Right kidney (tissue), 1 donor: ENCODE data around the gene NTM.

ENCODE experiments used
- DNase-seq: peaks from one replicate; pipeline ENCODE4 v3.0.0-alpha.2; 2016

Gene NTM

DNA sequence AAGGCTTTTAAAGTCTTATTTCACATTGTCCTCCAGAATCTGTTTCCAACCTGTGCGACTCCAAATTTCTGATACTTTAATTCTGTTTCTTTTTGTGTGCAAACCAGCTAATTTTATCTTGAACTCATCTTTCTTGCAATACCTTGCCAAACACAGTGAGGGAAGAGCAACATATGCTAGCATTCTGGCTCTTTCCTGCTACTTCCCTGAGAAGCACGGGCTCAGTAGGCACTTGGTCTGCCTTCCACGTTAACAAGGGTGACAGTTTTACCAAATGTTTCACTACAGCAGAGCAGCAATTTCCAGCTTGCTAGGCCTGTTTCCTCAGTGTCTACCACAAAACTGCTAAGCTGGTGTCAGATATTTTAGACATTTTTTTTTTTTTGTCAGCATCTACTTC is 405.8 kb downstream of the NTM start:
- DNase-seq, result no peak

DNA sequence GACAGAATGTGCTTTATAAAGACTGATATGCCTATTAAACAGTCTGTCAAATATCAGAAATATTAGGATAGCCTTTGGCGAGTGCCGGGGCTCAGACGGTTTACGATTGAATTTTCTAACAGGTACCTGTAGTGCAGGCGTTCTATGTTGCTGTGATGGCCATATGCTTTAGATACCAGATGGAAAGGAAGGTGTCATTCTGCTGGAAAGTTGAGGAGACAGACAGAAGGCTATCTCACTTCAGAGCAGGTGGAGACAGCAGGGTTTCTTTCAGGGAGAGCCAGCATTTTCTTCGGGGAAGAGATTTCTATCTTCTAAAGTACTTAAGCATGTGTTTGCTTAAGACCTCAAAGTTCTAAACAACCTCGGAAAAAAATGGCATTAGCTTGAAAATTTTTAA is 415.4 kb downstream of the NTM start:
- DNase-seq, result no peak

DNA sequence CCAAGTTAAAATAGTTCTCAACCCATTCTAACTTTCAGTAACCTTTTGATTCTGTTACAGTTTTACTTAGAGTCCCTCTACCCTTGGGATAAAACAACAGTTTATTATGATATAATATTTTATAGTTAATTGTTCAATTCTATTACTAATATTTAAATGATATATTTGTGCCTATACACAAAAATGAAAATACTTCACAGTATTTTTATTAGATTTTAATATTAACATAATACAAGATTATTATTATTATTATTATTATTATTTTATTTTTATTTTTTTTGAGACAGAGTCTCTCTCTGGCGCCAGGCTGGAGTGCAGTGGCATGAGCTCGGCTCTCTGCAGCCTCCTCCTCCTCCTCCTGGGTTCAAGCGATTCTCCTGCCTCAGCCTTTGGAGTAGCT is 416.7 kb downstream of the NTM start:
- DNase-seq, result no peak

DNA sequence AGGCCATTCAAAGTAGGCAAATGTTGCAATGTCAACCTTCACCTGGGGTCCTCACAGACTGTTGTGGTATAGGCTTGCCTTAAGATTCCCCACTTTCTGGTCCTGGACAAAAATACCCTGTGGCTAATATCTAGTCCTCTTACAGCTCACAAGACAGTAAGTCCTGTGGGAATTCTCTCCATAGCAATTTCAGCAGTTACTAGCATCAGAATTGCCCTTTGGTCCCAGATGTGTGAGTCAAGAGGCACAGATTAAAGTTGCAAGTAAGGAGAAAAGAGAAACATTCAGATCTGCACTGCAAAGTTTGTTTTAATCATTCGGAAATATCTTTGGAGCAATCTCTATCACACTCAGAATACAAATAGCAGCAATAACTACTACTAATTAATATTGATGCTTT is 420.2 kb downstream of the NTM start:
- no peak for DNase-seq

DNA sequence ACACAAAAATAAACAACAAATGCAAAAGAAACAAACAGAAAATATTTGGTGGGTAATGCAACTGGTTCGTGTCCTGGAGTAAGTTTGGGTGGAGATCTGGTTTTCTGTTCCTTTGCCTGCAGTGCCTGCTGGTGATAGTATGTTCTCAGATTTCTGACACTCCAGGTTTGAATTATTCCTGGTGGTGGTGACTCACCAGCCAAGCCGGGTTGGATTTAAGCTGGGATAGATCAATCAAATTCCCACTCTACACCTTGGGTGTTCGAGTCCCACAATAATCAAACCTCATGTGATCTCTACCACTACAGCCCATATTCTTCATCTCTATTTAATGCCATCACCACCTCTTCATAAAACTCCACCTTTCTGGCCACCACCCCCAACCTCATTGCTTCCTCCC is 421.8 kb downstream of the NTM start:
- DNase-seq, result no peak

DNA sequence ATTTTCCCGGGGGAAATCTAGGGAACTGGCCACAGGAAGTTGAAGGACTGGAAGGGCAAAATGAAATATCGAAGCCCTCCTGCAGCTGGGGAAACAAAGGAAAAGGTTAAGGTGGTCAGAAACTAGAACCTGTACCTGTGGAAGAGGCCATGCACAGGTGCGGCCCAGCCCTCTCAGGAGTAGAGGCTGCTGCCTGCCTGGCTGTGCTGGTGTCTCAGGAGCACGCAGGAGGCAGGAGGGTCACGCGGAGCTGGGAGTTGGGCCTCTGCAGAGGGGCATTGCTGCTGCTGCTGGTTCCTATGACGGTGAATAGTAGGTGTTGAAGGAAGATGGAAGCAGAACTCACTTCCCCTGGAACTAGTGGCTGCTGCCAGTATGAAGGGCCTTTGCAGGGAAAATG is 425.7 kb downstream of the NTM start:
- no peak for DNase-seq

DNA sequence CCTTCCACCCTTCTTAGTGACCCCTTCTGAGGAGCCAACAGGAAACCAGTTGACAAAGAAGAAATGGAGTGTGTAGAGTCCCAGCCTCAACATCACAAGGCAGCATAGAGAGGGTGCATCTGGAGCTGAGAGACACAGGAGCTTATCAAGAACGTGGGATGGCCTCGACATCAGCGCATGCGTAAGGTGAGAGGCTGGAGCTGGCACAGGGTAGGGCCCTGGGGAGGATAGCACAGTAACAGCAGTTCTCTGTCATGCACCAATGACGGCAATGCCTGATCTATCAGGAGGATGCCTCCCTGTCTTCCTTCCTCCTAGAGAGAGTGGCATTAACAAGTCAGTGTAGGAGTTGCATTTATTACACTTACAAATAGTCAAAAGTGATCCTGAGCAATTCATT is 426.1 kb downstream of the NTM start:
- DNase-seq, result no peak

DNA sequence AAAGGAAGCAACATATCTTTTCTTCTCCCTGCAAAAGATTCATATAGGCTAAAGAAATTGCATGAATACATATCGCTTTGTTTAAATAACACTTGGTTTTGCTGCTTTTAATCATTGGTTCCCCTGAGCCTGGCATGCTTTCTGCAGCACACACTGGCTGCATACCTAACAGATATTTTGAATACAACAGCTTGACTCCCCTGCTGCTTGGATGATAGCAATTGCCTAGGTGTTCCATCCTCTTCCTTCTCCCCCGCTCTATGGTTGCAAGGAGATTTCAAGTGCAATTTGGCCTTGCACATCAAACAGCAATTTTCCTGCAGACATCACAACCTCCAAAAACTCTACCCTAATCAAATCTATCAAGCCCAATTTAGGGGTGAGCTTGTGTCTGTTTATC is 430.0 kb downstream of the NTM start:
- no peak for DNase-seq

DNA sequence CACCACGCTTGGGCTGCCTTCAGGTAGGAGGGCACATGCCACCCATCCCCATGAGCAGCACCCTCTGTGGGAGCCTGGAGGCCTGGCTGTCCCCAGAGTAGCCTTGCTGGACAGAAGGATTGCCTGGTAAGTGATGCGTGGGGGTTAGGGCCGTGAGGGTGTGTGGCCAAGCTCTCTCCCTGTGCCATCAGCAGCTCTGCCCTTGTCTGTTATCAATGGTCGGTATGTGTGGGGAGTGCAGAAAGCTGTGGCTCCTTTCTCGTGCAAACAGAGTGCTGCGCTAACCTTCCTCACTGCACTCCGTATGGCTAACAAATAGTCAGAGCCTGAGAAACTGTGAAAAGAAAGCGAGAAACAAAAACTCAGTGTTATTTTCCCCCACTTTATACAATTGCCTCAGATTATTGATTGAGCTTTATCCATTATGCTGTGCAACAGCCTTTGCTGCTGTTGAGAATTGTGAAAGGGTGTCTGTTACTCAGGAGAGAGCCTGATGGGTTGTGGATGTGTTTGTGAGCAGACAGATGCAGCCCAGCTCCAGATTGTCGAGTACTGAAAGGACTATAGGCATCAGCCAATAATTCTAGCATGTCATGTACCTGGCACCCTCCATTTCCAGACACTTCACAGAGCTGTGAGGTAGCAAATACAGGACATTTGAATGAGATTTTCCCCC is 432.2 kb downstream of the NTM start:
- no peak for DNase-seq

DNA sequence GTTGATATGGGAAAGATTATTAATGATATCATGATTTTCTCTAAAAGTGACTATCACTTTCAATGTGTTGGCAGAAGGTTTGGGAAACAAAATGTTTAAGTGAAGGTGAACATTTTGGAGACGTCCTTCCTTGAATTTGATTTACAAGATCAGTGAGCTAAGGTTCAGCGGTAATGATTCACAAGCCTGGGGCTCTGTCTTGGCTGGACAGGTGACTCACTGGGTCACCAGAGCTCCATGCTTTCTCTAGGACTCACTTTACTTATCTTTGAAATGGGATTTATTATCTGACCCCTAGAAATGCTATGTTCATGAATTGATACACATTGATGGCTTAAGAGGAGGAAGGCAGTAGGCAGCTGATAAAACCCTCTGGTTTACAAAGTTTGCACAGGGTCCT is 437.5 kb downstream of the NTM start:
- DNase-seq, result no peak

DNA sequence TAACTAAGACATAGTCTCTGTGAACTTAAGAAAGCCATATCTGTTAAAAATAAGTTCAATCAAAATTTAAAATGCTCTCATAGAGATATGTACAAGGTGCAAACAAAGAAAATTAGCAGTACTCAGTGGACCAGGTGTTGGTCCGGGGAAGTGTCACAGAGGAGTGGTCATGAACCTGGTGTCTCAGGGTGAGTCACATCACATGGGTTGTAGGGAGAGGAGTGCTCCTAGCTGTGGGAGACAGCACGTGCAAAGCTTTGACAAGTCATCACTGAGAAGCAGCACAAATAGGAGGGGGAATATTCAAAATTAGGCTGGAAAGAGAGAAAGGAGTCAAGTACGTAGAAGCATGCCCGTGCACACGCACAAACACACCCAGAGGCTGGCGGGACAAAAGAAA is 438.1 kb downstream of the NTM start:
- no peak for DNase-seq

DNA sequence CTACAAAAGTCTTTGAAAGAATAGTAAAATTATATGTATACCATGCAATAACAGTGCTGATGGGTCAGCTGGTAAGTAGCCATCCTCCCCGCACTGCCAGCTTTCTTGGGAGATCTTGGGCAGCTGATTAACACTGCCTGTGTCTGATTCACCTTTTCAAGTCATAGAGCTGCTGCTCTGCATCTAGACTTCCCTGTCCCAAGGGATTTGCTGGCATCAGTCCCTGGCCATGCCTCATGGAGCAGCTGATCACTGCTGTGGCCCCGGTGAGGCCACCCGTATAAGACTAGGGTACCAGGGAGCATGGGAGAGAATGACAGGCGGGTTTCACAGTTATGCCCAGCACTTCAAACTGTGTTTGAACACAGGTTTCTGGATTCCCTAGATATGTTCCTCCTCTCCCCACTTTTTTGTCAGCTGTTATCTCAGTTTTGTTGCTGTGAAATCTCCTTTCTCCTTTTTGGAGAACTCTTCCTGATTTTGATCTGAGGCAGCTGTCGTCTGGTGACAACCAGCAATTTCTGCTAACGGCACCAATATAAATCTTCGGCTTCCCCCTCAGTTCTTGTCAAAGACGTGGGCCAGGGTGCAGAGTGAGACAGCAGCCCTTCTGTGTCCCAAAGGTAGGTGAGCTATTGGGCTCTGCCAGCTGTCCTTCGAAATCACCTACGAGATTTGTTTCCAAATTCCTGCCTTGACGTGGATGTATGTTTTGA is 438.9 kb downstream of the NTM start:
- peak; percentile 38 for DNase-seq

DNA sequence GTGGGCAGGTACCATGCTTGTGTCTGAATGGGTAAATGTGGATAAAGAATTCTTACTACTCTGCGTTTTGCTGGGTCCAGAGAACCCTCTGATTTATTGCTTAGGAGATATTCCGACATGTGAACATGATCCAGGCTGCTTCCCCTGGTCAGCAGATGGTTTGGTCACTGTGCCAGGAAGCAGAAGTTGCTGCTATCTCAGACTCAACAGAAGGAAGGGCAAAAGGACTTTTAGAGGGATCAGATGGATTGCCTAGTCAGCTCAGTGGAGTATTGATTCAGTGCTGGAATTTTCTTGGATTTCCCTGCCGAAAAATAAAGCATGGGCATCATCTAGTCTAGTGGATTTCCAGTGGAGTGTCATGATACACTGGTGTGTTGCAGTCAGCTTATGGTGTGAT is 440.1 kb downstream of the NTM start:
- DNase-seq, result no peak

DNA sequence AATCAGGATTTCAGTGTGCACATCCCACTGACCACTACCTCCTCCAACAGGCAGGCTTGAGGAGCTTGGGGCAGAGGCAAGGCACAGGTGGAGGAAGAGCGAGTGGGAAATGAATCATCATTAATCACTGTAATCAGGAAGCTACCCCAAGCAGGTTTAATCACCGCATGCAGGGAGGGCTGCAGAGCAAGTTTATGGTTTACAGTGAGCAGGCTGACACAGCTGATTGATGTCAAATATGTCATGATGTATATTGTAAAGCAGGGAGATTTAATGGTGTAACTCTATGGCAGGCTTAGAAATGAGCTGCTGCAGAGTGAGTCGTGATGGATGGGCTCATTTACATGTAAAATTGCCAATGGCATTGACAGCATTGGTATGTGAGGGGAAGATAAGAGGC is 441.0 kb downstream of the NTM start:
- DNase-seq, result no peak

DNA sequence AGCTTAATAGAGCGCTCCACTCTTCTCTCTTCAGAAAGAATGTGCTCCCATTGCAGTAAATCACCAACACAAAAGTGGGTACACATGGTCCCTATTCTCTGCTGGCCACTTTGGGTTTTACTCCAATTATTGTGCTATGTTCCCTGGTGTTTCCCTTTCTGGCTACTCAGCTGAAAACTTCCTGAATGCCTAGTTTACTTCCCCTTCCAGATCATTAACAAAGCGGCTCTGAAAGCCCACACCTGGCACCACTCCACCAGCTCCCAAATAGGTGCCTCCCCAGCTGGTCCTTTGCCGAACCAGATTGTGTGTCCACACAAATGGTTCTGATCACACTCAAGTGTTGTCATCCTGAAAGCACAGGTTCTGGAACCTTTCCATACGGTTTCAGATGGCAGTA is 443.7 kb downstream of the NTM start:
- no peak for DNase-seq

DNA sequence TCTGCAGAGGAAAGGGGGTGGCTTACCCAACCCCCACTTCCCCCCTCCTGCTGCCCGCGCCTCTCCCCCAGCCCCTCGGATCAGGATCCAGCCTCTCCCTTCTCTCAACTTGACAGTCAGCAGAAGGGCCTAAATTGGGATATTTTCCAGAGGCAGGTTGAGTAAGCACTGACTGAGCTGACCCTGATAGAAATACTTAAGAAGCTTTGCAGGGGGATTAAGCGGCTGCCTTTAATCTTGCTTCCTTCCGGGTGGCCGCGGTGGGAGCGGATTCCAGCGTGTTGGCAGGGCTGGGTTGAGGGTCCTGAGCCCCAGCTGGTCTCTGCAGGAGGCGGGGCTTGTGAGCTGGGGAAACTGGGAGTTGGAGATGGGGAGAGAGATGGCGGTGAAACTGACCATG is 445.2 kb downstream of the NTM start:
- DNase-seq, result no peak

DNA sequence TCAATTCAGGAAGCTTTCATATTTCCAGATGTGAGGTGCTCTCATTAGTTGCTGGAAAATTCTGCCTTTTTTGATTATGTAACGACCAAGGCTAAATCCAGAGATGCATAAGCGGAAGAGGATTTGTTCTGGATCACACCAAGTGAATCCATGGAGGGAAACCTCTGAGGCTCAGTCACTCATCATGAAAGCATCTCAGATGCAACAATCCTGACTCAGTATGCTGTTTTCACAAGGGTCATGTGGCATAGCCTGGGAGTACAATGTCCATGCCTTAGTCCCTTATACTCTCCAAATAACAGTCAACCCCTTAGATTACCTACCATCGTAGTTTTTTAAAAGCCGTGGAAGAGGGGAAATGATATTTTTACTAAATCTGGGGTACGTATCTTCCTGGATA is 445.6 kb downstream of the NTM start:
- DNase-seq, result no peak

DNA sequence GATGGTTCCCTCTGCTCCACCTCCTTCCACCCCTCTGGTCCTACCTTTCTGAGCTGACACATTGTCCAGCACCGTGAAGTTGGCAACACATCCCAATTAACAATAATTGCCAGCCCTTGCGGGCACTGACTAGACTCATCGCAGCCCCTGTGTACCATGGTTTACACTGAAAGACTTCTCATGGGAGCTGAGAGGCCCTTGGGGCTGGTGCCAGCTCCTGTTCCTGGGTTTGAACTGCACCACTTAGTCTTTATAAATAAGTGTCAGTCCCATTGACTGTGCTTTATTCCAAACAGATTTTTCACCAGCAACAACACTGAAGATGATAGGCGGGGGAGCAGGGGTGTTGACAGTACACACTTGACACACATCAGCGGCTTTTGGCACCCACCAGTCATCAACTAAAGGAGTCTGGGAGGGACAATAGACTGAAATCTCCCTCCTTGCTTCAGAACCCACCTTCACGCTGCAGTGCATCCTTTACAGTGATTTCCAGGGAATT is 447.3 kb downstream of the NTM start:
- DNase-seq, result no peak

DNA sequence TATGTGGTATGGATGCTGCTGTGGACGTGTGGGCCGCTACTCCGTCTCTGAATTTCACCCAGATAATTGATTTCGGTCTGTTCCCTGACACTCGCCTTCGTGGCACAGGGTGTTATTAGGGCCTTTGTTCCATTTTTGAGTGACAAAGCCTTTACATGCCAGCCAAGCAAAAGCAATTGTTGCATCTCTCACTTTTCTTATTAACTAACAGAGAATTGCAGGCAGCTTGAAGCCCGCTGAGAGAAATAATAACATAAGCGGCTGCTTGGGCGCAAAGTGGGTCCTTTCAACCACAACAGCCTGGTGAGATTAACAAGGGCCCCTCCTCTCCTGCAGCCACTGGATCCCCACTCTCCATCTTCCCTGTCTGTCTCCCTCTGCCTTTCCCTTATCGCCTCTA is 449.4 kb downstream of the NTM start:
- DNase-seq, result no peak

DNA sequence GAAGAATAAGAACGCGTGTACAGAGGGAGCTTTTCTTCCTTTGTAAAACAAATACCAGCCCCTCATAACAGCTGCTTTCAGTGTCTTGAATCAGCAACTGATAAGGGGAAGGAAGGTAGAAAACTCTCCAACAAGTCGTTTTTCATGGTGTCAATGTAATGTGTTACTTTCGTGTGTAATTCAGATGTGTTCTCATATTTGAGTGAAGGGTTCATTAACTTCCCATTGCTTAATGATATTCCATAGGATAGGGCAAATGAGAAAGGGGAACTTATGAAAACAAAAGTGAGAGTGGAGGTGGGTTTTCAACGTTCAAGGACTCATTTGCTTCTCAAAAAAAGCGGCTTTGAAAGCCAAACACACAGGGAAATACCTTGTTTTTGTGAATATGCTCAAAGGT is 452.1 kb downstream of the NTM start:
- no peak for DNase-seq

DNA sequence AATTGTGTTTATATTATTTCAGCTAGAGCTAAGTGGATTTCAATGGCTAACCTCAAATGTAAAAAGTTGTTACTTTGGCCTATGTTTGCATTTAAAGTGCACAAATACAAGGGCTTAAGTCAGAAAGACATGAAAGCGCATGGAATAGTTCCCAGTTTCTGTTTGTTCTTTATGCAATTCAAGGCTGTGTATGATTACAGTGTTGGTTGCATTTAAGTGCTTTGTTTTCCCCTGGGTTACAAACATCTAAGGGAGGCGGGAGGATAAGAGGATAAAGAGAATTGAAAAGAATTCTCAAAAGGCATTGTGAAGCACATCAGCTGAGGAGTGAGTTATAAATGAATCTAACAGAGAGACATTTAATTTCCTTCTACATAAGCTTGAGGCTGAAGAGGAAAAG is 453.4 kb downstream of the NTM start:
- DNase-seq, result no peak

DNA sequence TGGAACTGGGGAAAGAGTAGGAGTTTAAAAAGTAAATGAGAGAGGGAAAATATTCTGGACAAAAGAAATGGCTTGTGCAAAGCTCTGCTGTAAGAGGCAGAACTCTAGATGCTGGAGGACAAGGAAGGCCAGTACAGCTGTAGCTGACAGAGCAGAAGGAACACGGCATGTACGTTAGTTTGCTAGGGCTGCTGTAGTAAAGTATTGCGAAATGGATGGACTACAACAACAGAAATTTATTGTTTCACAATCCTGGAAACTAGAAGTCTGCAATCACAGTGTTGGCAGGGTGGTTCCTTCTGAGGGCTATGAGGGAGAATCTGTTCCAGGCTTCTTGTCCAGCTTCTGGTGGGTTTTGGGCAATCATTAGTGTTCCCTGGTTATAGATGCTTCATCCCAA is 454.4 kb downstream of the NTM start:
- DNase-seq, result no peak

DNA sequence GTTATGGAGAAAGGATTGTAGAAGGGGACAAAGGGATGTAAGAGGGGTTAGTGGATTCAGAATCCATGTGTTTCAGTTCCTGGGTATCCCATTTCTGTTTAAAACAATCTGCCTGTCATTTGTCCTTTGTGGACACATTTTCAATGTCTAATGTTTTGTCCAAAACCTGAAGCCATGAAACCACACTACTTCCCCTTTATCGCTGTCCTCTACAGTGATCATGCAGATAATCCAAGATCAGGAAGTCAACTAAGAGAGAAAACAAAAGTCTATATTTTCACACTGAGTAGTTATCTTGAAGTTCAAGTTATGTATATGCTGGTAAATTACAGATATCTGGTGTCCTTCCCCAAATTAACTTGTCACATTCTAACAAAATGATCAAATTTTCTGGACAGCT is 457.0 kb downstream of the NTM start:
- no peak for DNase-seq

DNA sequence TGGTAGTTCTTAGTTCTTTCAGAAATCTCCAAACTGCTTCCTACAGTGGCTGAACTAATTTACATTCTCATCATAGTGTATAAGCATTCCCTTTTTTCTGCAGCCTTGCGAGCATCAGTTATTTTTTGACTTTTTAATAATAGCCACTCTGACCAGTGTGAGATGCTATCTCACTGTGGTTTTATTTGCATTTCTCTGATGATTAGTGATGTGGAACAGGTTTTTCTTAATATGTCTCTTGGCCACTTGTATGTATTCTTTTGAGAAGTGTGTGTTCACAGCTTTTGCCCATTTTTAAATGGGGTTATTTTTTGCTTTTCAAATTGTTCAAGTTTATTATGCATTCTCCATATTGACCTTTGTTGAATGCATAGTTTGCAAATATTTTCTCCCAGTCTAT is 459.3 kb downstream of the NTM start:
- DNase-seq, result no peak

DNA sequence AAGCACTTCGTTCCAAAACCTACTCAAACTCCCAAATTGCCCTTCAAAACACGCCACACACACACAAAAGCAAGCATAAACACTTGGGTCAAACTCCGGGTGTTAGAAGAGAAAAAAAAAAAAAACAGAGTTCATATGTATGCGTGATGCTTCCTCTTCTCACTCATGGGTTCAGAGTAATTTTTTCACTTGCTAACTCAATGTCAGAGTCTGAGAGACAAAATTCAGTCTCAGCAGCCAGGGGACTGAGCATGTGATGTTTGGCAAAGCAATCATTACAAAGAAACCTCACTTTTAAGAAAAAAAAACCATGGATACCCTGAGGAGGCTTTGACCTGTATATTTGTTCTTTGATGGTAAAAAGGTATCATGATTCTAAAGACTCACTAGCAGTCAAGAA is 461.7 kb downstream of the NTM start:
- DNase-seq, result no peak
